K562 (cell line): ENCODE results near the gene PPM1G. TPM values are rescaled to one million over a fixed set of nuclear protein-coding genes. Genes with fewer than 3 reads are reported as not detected.
A peak's percentile ranks its signal among the peaks of the same experiment; 100 is the strongest.

Experiments used
- CBX8 ChIP-seq: fragments of 200-600 bp; sonication (generic); IDR thresholded peaks from 2 replicates; pipeline ENCODE4 v1.6.1; 2012; ENCODE audit warnings: borderline replicate concordance, mixed run types, low read depth, mild to moderate bottlenecking, moderate library complexity, mixed read lengths, low read length, control low read depth, inconsistent platforms; ENCODE audit not compliant: poor library complexity, severe bottlenecking; ENCODE audit errors: extremely low read depth
- CHD4 ChIP-seq: fragments of 200-600 bp; sonication (generic); IDR thresholded peaks from 3 replicates; pipeline ENCODE4 v1.6.1; 2012; ENCODE audit warnings: low read depth, mild to moderate bottlenecking, mixed read lengths, low read length, inconsistent platforms; ENCODE audit not compliant: insufficient read depth, insufficient replicate concordance, poor library complexity, severe bottlenecking
- DACH1 ChIP-seq: fragments of 450-650 bp; IDR thresholded peaks from 2 replicates; pipeline ENCODE4 v1.6.1; 2018; ENCODE audit not compliant: partially characterized antibody
- DEAF1 ChIP-seq: fragments of 450-650 bp; formaldehyde crosslinking; IDR thresholded peaks from 2 replicates; pipeline ENCODE4 v1.4.0; 2020; ENCODE audit warnings: mild to moderate bottlenecking, moderate library complexity
- GTF2A2 ChIP-seq: IDR thresholded peaks from 2 replicates; pipeline ENCODE4 v1.6.1; 2016; ENCODE audit warnings: mild to moderate bottlenecking, missing genetic modification characterization, missing compliant biosample characterization
- JUND ChIP-seq, 2 experiments: IDR thresholded peaks; 2 replicates in 1 of 2; 3 replicates in 1 of 2; pipeline ENCODE4 v1.6.1; 2011; ENCODE audit warnings: borderline replicate concordance in 2 of 2, low read depth in 2 of 2, low read length in 2 of 2, improper control_type of control experiment in 1 of 2, missing biosample characterization in 1 of 2, missing genetic modification characterization in 1 of 2, missing genetic modification reagents in 1 of 2
- PRMT5 ChIP-seq: sonication (generic); formaldehyde crosslinking; IDR thresholded peaks from 2 replicates; pipeline ENCODE4 v1.5.0; 2020; ENCODE audit warnings: missing genetic modification reagents
- polyA plus RNA-seq, 8 experiments: library from polyadenylated mRNA; depleted of rRNA in 4 of 8; stranded (reverse) in 5 of 8; unstranded in 3 of 8; fragments of >200 nt; fragmentation: Nextera tagmentation in 2 of 8; fragmentation: Illumina TruSeq in 1 of 8; extraction: Ambion mirVana in 2 of 8; extraction: Trizol in 1 of 8; gene quantifications; 2 replicates each; pipeline versions ENCODE4 v1.2.1 to v1.2.3, GENCODE V29; 2011 to 2014; ENCODE audit warnings: inconsistent platforms in 1 of 8, missing spikeins in 1 of 8
- total RNA-seq, 7 experiments: library from RNA; depleted of rRNA in 6 of 7; stranded (reverse); fragments of >200 nt in 6 of 7; fragmentation: Illumina TruSeq in 2 of 7; extraction: Trizol in 2 of 7; gene quantifications; 2 replicates each; pipeline versions ENCODE4 v1.2.1 to v1.2.3, GENCODE V29; 2011 to 2021; ENCODE audit warnings: low replicate concordance in 1 of 7
- TF ChIP-seq, protein P1 (sequence below), 2 experiments: fragments of 450-650 bp in 1 of 2; sonication (generic) in 1 of 2; formaldehyde crosslinking in 1 of 2; IDR thresholded peaks; 2 replicates each; pipeline versions ENCODE4 v1.7.1 to v1.9.0; 2016 to 2022; ENCODE audit warnings: inconsistent platforms in 1 of 2, mild to moderate bottlenecking in 1 of 2, missing genetic modification reagents in 1 of 2
- TF ChIP-seq, protein P2 (sequence below): fragments of 250-450 bp; sonication (Bioruptor Pico); IDR thresholded peaks from 2 replicates; pipeline ENCODE4 v1.5.0; 2020; ENCODE audit warnings: mild to moderate bottlenecking, borderline replicate concordance

The PPM1G gene
- total and polyA plus RNA-seq, 9 of the 15 experiments (the other 6 are each of a cell fraction or from before 2014, with no cell fraction given), result 61.7 to 230 (median 153) TPM

DNA sequence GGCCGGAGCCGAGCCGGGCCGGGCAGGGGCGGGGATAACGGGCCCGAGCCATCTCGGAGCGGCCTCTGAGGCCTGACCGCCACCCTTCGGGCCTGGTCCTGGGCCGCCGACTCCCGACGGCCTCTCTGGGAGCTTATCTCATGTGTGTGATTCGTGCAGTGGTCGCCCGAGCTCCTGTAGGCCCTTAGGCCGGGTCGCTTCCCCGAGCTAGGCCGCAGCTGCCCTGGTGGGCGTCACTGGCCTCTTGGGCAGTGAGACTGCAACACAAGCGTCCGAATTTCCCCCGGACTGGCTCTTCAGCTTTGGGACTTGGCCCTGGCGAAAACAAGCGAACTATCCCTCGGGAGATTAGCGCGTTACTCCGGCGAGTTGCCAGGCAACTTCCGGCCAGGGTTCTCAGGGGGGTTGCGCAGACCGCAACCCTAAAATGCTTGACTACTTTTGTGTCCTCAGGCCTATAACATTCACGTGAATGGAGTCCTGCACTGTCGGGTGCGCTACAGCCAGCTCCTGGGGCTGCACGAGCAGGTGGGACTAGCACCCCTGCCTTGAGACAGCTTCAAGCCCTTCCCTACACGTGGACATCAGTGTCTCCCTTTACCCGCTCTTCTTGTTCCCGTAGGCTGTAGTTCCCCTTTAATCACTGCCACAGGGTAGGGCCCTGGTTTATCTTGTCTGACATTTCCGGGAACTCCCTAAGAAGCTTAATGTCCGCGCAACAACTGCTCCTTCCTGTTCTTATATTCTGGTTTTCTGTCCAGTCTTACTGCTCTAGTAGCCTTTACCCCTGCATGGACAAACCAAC is 38.4 kb downstream of the PPM1G start (continued):
- TF ChIP-seq, protein P1, sequence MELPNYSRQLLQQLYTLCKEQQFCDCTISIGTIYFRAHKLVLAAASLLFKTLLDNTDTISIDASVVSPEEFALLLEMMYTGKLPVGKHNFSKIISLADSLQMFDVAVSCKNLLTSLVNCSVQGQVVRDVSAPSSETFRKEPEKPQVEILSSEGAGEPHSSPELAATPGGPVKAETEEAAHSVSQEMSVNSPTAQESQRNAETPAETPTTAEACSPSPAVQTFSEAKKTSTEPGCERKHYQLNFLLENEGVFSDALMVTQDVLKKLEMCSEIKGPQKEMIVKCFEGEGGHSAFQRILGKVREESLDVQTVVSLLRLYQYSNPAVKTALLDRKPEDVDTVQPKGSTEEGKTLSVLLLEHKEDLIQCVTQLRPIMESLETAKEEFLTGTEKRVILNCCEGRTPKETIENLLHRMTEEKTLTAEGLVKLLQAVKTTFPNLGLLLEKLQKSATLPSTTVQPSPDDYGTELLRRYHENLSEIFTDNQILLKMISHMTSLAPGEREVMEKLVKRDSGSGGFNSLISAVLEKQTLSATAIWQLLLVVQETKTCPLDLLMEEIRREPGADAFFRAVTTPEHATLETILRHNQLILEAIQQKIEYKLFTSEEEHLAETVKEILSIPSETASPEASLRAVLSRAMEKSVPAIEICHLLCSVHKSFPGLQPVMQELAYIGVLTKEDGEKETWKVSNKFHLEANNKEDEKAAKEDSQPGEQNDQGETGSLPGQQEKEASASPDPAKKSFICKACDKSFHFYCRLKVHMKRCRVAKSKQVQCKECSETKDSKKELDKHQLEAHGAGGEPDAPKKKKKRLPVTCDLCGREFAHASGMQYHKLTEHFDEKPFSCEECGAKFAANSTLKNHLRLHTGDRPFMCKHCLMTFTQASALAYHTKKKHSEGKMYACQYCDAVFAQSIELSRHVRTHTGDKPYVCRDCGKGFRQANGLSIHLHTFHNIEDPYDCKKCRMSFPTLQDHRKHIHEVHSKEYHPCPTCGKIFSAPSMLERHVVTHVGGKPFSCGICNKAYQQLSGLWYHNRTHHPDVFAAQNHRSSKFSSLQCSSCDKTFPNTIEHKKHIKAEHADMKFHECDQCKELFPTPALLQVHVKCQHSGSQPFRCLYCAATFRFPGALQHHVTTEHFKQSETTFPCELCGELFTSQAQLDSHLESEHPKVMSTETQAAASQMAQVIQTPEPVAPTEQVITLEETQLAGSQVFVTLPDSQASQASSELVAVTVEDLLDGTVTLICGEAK (IDR thresholded peaks at IDR 0.05), result peak; percentile 71
- TF ChIP-seq, protein P1 (CRISPR knock-in tag; IDR thresholded peaks at IDR 0.05), result no peak
- TF ChIP-seq JUND (IDR thresholded peaks at IDR 0.05; ENCODE audit: borderline replicate concordance, low read depth, low read length), result 0 out of 2 replicates have a peak, but pooled peaks have one; percentile 6
- no peak; the same call in 2 of the 3 replicates for TF ChIP-seq JUND (tag; IDR thresholded peaks at IDR 0.05; ENCODE audit: borderline replicate concordance, low read depth, low read length)
- no peak for TF ChIP-seq CBX8
- no peak for TF ChIP-seq CHD4
- TF ChIP-seq GTF2A2 (tag), result no peak
- no peak for TF ChIP-seq DEAF1 (CRISPR knock-in tag)
- peak; percentile 12; the same call in 1 of the 2 replicates for TF ChIP-seq PRMT5 (CRISPR knock-in tag)
- no peak for TF ChIP-seq DACH1
- TF ChIP-seq, protein P2, sequence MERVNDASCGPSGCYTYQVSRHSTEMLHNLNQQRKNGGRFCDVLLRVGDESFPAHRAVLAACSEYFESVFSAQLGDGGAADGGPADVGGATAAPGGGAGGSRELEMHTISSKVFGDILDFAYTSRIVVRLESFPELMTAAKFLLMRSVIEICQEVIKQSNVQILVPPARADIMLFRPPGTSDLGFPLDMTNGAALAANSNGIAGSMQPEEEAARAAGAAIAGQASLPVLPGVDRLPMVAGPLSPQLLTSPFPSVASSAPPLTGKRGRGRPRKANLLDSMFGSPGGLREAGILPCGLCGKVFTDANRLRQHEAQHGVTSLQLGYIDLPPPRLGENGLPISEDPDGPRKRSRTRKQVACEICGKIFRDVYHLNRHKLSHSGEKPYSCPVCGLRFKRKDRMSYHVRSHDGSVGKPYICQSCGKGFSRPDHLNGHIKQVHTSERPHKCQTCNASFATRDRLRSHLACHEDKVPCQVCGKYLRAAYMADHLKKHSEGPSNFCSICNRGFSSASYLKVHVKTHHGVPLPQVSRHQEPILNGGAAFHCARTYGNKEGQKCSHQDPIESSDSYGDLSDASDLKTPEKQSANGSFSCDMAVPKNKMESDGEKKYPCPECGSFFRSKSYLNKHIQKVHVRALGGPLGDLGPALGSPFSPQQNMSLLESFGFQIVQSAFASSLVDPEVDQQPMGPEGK (CRISPR knock-in tag), result no peak
